ENCODE measurements around the gene SMIM1. TPM values are rescaled to one million over a fixed set of nuclear protein-coding genes. Genes with fewer than 3 reads are reported as not detected.

SMIM1 gene
- total RNA-seq, 1 experiment from 2014 or later = not detected

DNA sequence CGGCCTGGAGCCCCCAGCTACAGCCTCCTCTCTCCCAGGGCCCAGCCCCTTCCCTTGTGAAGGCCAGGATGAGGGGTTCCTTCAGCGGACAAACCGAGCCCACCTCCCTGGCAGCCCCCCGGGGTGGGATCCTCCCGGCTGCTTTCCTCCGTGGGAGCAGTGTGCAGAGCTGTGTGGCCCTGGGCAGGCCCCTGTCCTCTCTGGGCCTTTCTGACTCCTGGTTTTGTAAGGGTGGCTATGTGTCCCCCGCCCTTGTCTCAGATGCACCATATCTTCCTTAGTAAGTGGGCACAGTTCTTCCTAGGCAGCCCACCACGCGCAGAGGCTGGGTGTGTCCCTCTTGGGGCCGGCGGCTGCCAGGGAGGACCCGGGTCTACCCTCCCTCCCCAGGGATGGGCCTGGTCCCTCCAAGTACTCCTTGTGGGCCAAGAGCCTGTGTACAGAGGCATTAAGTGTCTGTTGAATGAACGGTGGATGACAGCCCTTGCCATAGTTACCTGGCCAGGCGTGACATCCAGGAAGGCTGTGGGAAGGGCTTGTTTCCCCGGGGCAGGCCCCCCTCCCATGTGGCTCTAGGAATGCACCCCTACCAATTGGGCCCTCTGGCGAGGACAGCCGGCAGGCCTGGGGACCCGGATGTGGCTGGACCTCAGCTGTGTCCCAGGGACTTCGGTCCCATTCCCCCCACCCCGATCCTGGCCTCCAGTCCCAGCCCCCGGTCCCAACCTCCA is 3.8 kb downstream of the SMIM1 start:
- DNase-seq (ENCODE audit: low read depth) = no peak

DNA sequence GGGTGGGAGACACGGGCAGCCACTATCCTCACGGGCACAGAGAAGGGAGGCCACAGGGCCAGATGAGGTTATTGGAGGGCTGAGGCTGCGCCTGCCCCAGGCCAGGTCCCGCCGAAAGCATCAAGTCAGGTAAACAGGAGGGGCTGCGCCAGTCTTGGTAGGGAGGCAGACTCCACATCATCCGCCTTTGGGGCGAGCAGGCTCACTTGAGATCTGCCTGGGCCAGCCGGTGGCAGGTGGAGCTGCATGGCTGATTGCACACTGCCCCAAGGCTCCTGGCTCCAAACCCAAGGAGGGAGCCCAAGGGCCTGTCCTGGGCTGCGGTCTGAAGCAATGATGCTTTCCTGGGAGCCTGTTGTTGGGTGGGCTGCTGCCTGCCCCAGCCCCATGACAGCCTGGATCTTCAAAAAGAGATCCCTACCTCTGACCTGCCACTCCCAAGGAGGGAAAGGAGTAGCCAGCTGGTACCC is 4.6 kb downstream of the SMIM1 start:
- DNase-seq (ENCODE audit: low read depth) = no peak

DNA sequence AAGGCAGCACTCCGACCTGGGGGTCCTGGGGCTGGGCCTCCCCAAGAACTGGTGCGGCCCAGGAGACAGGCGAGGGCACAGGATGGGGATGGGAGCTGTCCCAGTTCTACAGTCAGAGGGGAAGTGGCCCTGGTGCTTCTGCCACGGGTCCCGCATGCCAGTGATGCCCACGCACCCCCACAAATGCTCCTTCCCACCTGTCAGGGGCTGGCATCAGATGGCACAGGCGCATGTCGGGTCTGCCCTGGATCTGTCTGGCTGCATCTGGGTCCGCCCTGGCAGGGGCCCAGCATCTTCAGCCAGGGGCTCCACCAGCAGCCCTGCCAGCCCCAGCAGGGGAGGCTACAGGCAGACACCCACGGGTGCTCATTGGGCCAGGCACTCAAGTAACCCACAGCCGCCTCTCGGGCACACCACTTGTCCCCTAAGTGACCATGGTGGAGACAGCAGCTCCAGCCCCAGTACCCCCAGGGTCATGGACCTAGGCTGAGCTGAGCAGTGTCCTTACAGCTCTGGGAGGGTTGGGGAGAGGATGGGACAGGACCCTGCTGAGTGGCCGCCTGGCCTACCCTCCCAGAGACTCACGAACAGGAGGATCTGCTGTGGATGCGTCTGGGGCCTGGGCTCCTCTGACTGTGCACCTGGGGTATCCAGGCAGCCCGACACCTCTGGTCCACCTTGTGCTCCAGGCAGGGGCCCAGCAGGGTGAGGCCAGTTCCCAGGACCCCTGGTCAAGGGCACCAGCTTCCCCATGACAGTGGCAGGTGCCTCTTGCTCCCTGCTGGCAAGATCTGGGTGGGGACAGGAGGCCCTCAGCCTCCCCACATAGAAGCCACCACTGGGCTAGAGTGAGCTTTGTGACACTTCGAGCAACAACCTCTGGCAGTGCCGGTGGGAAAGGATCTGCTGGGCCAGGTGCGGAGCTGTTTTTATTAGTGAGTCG is 5.4 kb downstream of the SMIM1 start:
- DNase-seq (ENCODE audit: low read depth) = no peak

DNA sequence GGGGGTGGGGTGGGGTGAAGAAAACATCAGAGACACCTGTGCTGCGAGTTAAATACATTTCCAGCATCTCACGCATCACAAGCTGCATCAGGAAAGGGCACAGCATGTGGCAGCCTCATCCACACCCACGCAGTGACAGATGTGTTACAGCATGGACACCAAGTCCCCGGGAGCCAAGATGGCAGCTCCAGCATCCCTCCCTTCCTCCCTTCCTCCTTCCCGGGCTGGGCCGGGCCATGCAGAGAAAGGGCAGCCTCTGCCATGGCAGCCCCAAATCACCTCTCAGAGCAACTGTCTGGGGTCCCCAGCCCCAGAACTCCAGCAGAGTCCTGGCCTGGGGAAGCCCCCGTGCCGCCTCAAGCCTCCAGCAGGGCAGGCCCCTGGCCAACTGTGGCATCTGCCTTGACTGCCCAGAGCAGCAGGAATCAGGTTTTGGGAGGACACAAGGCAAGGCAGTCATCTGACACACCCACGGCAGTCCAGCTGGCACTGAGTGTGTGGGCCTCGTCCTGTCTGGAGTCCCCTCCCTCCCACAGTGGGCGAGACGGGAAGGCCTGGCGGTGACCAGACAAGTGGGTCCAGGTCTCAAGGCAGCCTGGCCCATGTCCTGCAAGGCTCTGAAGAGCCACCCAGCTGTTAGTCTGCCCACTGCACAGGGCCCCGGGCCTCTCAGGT is 6.2 kb downstream of the SMIM1 start:
- DNase-seq (ENCODE audit: low read depth) = no peak

- DNase-seq (ENCODE audit: low read depth) = no peak
Observed at GRCh38 chr1:3779265-3779911, 6.8 kb downstream of the SMIM1 start.

DNA sequence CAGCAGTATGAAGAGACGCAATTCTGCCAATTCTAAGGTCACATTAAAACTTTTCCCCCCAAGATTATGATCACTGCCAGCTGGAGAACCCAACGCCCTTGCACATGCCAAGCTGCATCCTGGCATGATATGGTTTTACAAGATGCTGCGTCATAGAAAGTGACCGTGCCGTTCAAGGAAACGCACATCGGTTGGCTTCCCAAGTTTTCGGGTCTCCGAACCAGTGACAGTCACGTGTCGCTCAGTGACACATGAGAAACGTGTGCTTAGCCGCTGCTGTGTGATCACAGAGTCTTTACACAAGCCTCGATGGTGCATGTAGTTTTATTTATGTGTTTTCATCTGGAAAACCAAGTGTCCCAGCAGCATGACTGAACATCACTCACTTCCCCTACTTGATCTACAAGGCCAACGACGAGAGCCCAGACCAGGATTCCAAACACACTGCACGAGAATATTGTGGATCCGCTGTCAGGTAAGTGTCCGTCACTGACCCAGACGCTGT is 7.4 kb downstream of the SMIM1 start:
- DNase-seq (ENCODE audit: low read depth) = no peak

DNA sequence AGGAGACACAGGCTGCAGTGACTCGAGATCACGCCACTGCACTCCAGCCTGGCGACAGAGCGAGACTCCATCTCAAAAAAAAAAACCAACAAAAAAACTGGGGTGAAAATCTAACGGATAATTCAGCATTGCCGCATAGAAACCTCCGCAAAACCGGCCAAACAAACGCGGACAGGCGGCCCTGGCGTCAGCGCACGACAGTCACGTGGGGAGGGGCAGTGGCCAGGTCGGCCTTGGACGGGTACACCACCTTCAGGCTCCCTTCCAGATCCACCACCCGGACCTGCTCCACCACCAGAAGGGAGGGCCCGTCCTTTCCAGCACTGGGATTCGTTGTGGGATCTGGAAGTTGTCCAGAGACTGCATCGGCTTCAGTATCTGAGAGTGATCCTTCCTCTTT is 8.4 kb downstream of the SMIM1 start:
- DNase-seq (ENCODE audit: low read depth) = no peak

- DNase-seq (ENCODE audit: low read depth) = no peak
Observed at GRCh38 chr1:3783651-3784474, 11.3 kb downstream of the SMIM1 start.

DNA sequence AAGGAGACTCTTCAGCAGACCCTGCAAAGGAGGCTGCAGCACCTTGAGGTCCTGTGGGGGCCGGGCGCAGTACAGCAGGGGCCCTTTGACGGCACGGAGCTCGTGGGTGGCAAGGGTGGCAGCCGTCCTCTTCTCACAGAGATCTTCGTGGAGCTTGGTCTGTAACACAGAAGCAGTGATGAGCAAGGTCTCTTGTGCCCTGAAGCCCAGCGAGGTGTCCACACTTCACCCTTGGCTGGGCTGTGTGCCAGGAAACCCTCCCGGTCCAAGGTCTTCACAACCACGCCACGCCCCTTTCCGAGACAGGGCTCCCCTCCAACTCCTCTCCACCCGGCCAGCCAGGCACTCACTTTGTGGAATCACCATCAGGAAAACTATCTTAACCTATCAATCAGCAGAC is 12.5 kb downstream of the SMIM1 start:
- no peak for DNase-seq (ENCODE audit: low read depth)

- no peak for DNase-seq (ENCODE audit: low read depth)
Observed at GRCh38 chr1:3785456-3786157, 13.1 kb downstream of the SMIM1 start.

- DNase-seq (ENCODE audit: low read depth) = no peak
Observed at GRCh38 chr1:3786468-3787348, 14.2 kb downstream of the SMIM1 start.

DNA sequence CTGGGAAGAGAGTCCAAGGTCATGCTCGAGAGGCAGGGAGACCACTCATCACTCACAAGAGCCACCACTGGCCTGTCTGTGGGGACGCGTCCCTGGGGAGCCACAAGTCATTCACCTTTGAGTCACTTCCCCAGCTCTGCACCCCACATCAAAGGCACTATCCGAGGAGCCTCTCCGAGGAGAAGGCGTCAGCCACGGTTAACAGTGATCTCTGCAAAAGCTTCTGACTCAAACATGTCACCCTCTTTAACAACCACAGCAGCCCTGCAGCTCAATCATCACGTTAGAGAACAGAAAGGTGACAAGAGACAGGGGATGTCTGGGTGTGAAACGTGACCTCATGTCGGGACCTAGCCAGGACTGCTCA is 14.8 kb downstream of the SMIM1 start:
- DNase-seq (ENCODE audit: low read depth) = no peak

GRCh38 chr1:3787745-3788605 is 15.4 kb downstream of the SMIM1 start:
- no peak for DNase-seq (ENCODE audit: low read depth)

- DNase-seq (ENCODE audit: low read depth) = no peak
Observed at GRCh38 chr1:3788756-3789420, 16.3 kb downstream of the SMIM1 start.

GRCh38 chr1:3789421-3790300 is 17.1 kb downstream of the SMIM1 start:
- no peak for DNase-seq (ENCODE audit: low read depth)

DNA sequence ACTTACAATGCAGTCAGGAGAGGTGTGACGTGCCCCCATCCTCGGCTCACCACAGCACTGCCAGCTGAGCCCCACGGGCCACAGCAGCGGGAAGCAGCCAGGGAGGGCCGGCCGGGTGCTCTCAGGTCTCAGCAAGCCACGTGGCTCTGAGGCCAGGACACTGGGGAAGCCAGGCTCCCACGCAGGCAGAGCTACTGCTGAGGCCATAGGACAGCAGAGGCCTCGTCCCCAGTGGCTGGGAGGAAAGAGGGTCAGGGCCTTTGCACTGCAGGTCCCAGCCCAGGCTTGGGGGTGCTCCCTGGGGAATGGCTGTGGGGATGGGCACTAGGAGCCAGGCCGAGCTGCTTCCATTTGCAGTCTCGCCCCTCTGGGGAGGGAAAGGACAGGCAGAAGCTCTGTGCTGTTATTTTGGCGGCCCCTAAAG is 18.0 kb downstream of the SMIM1 start:
- DNase-seq (ENCODE audit: low read depth) = no peak
